Stimulated activated CD4-positive, alpha-beta T cell treated with anti-CD3 and anti-CD28 coated beads, Interleukin-2, amount 100 ng/mL, for 48 hours (primary cell): Measurements from ENCODE around the gene IFT81.
A peak's percentile ranks its signal among the peaks of the same experiment; 100 is the strongest.
"Not testable (repeated sequence)": the region's sequence is repeated elsewhere in the genome, so short reads cannot be mapped to it uniquely, and the experiment has no call there.

Experiments
- DNase-seq, 2 donors: peaks; one replicate each; pipeline ENCODE4 v3.0.0-alpha.2; 2020

IFT81 gene, protein sequence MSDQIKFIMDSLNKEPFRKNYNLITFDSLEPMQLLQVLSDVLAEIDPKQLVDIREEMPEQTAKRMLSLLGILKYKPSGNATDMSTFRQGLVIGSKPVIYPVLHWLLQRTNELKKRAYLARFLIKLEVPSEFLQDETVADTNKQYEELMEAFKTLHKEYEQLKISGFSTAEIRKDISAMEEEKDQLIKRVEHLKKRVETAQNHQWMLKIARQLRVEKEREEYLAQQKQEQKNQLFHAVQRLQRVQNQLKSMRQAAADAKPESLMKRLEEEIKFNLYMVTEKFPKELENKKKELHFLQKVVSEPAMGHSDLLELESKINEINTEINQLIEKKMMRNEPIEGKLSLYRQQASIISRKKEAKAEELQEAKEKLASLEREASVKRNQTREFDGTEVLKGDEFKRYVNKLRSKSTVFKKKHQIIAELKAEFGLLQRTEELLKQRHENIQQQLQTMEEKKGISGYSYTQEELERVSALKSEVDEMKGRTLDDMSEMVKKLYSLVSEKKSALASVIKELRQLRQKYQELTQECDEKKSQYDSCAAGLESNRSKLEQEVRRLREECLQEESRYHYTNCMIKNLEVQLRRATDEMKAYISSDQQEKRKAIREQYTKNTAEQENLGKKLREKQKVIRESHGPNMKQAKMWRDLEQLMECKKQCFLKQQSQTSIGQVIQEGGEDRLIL

DNA sequence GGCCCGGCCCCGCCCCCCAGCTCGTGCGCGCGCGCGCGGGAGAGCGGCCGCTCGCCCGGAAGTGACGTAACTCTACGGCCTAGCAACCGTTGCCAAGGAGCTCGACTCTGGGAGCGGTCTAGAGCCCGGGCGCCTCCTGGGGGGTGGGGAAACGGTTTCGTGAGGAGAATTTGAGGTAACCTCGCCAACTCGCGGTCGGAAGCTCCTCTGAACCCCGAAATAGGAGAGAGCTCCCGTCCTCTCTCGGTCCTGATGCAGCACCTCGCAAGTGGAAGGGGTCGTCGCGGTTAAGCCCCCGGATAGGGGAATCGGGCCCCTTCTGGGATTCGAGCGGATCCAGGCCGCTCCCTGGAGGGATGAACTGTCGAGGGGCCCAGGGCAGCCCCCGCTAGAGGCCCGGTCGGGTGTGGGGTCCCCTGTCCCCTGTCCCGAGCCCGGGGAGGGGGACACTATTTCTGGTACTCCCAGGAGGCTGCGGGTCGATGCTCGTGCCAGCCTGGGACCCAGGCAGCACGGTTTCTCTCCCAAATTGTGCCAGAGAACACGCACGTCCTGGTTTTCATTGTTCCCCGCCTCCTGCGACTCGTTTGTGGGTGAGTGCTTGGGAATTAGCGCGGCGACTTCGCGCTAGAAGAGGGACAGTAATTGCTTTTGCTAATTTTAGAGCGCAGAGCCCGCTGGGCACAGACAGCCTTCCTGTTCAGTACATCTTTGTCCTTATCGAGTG, at the start of gene IFT81:
Gene IFT81, plus strand, starts transcription at position 89 of the 727 bp plus-strand sequence. CDS start 3,024 bp downstream, outside the sequence.
- DNase-seq: peak; percentile 96 to 97

DNA sequence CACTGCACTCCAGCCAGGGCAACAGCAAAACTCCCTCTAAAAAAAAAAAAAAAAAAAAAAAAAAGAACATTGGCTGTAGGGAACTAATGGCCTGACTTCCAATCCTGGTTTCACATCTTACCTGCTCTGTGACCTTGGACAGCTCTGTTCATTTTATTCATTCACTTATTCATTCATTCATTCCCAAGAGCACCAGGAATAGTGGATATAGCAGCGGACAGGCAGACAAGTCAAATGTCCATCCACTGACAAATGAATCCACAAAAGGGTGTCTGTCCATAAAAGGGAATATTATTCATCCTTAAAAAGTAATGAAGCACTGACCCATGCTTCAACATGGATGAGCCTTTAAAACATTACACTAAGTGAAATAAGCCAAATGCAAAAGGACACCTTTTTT, 48.3 kb upstream of the IFT81 start:
- DNase-seq: no peak

DNA sequence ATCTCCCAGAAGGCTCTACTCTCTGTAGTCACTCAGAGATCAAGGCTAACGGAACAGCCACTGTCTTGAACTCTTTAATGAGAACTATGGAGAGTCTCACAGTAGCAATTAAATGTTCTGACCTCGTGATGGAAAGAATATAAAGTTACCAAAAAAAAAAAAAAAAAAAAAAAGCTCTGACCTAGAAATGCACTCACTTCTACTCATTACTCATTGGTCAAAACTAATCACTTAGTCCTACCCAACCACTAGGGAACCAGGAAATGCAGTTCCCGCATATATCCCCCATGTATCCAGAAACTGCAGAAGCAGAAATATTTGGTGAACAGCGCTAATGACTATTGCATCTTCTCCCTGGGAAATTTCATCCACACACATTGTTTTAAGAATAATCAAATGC, 46.4 kb upstream of the IFT81 start:
- no peak for DNase-seq

DNA sequence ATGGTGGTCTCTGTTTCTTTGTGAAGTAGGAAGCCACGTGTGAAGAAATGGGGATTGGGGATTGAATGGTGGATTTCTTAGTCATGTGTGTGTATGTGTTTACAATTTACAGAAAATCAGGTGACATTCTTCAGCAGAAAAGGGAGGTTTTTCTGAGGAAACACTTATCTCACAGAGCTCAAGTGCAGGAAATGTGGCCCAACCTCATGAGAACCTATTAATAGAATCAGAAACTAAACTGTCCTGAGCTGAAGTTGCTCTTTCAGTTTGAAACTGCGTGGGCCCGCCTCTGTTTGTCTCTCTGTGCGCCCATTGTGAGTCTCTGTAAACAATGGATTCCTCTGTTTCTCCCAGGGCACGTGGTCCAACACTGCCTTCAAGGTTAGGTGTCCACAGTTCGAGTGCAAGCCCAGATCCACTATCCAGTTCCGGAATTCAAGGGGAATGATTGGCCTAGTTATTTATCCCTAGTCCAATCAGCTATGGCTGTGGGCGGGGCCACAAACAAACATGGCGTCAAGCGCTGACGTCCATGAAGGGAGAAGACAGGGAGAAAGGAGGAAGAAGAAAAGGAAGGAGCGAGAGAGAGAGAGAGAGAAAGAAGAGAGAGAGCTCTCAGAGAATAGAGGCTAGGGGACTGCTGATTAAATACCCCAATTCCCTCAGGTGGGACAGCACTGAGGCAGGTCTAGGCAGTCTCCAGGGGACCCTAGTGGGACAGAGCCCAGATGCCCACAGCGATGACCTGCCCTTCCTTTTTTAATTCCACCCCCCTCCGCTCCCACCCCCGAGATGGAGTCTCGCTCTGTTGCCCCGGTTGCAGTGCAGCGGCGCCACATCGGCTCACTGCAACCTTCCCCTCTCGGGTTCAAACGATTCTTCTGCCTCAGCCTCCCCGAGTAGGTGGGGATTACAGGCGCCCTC, 44.4 kb upstream of the IFT81 start:
- peak; percentile 58 for DNase-seq

DNA sequence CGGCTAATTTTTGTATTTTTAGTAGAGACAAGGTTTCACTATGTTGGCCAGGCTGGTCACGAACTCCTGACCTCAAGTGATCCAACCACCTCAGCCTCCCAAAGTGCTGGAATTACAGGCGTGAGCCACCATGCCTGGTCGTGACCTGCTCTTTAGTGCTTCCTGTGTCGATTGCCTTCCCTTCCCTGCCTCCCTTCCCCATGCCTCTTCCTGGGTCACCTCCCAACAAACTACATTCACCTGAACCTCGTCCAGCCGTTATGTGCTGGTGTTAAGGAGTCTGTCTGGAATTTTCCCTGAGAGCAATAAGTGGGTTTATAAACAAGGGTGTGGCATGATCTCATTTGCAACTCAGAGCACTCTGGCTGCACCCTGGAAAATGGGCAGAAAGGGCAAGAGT, 43.7 kb upstream of the IFT81 start:
- no peak for DNase-seq

DNA sequence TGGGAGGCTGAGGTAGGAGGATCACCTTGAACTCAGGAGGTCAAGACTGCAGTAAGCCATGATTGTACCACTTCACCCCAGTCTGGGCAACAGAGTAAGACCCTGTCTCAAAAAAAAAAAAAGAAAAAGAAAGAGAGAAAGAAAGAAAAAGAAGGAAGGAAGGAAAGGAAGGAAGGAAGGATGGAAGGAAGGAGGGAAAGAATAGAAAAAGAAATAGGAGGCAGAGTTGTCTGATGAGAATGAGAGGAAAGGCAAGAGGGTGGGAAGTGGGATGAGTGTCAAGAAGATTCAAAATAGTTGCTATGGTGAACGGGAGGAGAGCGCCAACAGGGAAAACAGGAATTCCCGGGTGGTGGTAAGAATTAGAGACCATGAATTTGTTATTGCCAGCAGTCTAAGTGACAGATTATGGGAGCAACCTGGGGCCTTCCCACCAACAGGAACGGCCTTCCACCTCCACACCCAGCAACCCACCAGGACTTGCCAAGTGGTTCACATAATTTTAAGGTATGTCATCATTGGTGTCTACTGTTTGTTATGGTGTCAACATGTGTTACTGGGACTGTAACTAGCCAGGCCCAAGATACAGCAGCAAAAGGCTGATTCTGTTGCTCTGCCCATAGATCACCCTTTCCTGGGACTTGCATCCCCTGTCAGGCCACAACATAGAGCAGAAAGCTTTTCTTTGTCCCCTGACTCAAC, 39.7 kb upstream of the IFT81 start:
- no peak for DNase-seq

GRCh38 chr12:110088216-110088615, 35.9 kb upstream of the IFT81 start:
- DNase-seq: not testable (repeated sequence)

- DNase-seq: no peak
These were observed 35.2 kb upstream of the IFT81 start for GRCh38 chr12:110088936-110089335.

DNA sequence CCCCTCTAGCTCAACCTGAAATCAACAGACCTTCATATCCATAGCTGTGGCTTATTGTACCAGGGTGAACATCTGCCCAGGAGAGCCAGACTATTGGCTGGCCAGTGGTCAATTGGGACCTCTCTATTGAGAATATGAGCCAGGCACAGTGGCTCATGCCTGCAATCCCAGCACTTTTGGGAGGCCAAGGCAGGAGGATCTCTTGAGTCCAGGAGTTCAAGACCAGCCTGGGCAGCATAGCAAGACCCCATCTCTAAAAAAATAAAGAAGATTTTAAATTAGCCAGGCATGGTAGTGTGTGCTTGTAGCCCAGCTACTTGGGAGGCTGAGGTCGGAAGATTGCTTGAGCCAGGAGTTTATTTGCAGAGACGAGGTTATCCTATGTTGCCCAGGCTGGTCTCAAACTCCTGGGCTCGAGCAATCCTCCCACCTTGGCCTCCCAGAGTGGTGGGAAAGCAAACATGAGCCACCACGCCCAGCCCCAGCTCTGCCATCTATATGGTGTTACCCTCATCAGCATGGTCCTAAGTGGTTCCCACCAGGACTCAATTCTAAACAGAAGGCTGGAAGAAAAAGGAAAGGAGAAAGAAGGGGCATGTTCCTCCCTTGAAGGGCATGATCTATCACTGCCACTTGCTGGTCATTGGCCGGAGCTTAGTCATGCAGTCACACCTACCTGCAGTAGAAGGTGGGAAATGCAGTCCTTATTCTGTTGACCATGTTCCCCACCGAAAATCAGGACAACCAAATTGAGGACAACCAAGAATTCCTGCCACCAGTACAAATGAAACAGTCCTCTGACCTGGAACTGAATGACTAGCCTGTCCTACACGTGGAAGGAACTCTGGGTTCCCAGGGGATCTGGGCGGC, 33.7 kb upstream of the IFT81 start:
- DNase-seq: no peak

- DNase-seq: no peak
These were observed 32.9 kb upstream of the IFT81 start for GRCh38 chr12:110091136-110091711.

GRCh38 chr12:110093631-110094311, 30.4 kb upstream of the IFT81 start:
- no peak for DNase-seq

DNA sequence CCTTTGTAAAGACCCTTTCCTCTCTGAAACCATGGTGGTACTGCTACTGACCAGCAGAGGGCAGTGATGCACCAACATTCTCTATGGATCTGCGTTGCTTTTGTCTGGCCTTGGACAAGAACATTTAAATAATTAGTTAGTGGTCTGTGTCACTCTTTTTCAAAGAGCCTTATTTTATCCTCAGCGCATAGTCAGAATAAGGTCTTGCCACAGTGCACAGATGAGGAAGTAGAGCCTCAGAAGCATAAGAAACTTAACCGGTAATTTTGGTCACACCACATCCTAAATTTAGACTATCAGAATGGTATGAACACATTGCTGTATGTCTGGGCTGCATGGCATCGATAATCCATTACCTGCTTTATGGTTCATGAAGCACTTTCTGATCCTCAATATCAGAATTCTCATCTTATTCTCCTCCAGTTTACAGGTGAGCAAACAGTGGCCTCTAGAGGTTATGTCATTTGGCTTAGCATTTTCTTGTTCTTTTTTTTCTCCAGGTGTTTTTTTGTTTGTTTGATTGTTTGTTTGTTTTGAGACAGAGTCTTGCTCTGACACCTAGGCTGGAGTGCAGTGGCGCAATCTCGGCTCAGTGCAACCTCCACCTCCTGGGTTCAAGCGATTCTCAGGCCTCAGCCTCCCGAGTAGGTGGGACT, 23.7 kb upstream of the IFT81 start:
- peak; percentile 53 to 57 for DNase-seq

DNA sequence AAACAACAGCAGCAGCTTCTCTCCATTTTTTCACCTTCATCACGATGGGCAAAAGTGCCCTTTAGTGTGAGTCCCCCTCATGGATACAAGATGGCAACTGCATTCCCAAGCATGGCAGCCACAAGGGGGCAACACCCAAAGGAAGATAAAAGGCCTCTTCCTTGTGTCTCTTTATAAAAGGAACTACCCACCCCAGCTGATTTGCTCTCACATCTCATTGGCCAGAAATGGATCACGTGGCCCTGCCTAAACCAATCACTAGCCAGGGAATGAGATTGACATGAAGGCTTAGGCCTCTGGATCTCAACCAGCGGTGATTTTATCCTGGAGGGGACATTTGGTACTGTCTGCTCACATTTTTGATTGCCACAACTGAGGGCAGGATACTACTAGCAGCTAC, 21.9 kb upstream of the IFT81 start:
- peak; percentile 31 to 34 for DNase-seq

DNA sequence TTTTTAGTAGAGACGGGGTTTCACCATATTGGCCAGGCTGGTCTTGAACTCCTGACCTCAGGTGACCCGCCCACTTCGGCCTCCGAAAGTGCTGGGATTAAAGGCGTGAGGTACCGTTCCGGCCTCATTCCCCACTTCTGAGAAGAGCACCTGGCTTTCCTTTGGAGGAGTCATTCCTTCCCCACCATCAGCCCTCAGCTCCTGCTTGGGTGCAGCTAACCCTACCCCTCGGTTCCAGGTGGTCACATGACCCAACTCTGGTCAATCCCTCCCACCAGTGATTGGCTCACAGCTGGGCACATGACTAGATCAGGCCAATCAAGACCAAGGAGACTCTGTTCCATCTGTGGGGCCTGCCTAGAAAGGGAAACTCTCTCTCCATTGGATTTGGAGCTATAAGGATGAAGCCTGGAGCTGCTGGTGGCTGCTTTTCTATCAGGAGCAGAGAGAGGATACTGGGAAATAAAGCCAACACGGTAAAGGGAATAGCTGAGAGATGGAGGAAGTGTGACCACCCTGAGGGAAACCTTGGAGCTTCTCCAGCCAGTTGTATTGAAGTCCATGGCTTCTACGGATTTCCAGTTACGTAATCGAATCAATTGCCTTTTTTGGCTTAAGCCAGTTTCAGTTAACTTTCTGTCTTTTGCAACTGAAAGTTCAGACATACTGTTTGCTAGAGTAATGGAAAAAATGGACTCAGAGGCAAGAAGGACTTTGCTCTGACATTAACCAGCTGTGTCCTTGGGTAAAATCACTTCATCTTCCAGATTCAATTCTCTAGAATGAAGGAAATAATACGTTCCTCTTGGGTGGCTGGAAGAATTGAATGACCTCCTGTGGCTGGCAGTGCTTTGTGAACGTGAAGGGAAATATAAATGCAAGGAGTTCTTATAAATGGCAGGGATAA, 19.7 kb upstream of the IFT81 start:
- no peak for DNase-seq

DNA sequence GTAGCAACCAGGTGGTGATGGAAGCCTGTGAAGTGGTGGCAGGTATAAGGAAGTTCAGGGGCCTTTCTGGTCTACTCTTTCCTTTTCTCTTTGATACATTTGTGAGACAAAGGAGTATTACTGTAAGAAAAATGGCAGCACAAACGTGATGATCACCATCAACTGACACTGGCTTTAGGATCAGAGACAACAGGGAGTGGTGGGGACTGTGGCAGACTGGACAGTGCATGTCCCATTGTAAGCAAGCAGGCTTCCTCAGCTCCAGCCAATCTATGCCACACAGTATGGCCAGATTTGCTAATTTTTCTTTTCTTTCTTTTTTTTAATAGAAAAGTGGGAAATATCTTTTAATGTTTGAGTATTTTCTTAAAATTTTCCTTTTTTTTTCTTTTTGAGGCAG, 19.0 kb upstream of the IFT81 start:
- no peak for DNase-seq

GRCh38 chr12:110105986-110106385, 18.2 kb upstream of the IFT81 start:
- no peak for DNase-seq

DNA sequence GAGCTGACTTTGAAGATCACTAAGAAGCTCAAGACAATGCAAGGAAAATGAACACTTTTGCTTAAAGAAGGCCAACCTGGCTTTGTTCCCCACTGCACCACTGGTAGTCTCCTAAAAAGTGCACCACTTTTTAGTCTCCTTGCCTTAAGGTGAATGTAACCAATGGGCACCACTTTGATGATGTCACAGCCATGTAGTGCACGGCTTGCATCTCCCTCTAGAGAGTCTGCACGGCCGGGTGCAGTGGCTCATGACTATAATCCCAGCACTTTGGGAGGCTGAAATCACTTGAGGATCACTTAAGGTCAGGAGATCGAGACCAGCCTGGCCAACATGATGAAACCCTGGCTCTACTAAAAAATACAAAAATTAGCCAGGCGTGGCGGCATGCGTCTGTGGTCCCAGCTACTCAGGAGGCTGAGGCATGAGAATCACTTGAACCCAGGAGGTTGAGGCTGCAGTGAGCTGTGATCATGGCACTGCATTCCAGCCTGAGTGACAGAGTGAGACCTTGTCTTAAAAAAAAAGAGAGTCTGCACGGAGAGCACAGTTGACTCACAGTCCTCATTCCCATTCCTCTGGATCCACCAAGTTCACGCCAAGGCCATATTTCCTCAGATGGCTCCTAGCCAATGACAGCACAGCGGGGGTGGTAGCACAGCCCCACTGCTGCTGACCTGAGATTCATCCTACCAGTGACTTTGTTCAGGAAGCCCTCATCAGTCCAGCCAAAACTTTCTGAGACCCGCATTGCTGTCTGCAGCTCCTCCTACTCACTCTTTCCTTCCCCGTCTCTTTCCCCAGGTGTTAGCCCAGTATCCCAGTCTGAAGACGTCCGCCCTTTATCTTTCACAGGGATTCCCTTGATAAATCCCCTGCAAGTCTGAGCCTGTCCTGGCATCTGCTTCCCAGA, 16.5 kb upstream of the IFT81 start:
- DNase-seq: no peak
